Fibroblast of the aortic adventitia (primary cell): ENCODE results near the gene RABGAP1L. TPM values are rescaled to one million over a fixed set of nuclear protein-coding genes. Genes with fewer than 3 reads are reported as not detected.
"Not testable (repeated sequence)": the region's sequence is repeated elsewhere in the genome, so short reads cannot be mapped to it uniquely, and the experiment has no call there.

Experiments
- DNase-seq: peaks from one replicate; pipeline ENCODE4 v3.0.0-alpha.2; 2010; ENCODE audit warnings: low read depth
- H3K4me3 ChIP-seq: 2 replicates; pipeline ENCODE4 v1.5.1; 2011; ENCODE audit warnings: low read depth, mild to moderate bottlenecking, control low read depth, low read length, moderate library complexity
- total RNA-seq: library from RNA; depleted of rRNA; stranded (reverse); fragments of >200 nt; gene quantifications from 2 replicates; pipeline ENCODE4 v1.2.3, GENCODE V29; 2012; ENCODE audit warnings: low replicate concordance
- TF ChIP-seq, protein P1 (sequence below): IDR thresholded peaks from 2 replicates; pipeline ENCODE4 v1.5.1; 2011; ENCODE audit warnings: mild to moderate bottlenecking, low read length, control low read depth, inconsistent platforms; ENCODE audit not compliant: insufficient read depth

Gene RABGAP1L
- total RNA-seq, 1 donor = 39.9 TPM

DNA sequence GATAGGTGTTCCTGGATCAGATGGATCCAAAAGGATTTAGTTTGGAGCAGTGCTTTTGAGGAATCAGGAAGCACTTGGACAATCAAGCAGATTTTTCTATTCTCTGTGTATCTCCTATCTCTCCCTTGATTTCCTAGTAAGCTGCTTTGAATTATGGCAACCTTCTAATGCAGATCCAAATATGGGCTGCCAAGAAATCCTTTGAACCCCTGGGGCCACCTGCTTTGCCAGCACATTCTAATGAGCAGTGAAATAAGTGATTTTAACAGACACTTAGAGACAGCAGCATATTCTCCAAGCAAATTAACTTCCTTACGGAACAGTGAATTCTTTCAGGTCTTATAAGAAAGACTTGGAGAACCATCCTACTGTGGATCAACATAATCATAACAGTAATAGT lies 483.9 kb downstream of the RABGAP1L start:
- no peak overlapping the region for H3K4me3 ChIP-seq
- DNase-seq = no peak
- TF ChIP-seq, protein P1, sequence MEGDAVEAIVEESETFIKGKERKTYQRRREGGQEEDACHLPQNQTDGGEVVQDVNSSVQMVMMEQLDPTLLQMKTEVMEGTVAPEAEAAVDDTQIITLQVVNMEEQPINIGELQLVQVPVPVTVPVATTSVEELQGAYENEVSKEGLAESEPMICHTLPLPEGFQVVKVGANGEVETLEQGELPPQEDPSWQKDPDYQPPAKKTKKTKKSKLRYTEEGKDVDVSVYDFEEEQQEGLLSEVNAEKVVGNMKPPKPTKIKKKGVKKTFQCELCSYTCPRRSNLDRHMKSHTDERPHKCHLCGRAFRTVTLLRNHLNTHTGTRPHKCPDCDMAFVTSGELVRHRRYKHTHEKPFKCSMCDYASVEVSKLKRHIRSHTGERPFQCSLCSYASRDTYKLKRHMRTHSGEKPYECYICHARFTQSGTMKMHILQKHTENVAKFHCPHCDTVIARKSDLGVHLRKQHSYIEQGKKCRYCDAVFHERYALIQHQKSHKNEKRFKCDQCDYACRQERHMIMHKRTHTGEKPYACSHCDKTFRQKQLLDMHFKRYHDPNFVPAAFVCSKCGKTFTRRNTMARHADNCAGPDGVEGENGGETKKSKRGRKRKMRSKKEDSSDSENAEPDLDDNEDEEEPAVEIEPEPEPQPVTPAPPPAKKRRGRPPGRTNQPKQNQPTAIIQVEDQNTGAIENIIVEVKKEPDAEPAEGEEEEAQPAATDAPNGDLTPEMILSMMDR = no peak

DNA sequence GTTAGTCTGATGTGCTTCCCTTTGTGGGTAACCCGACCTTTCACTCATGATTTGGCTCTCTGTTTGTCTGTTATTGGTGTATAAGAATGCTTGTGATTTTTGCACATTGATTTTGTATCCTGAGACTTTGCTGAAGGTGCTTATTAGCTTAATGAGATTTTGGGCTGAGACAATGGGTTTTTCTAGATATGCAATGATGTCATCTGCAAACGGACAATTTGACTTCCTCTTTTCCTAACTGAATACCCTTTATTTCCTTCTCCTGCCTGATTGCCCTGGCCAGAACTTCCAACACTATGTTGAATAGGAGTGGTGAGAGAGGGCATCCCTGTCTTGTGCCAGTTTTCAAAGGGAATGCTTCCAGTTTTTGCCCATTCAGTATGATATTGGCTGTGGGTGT lies 490.3 kb downstream of the RABGAP1L start:
- H3K4me3 ChIP-seq, DNase-seq: not testable (repeated sequence)

GRCh38 chr1:174652569-174653280 lies 493.4 kb downstream of the RABGAP1L start:
- DNase-seq = no peak
- no peak overlapping the region for H3K4me3 ChIP-seq
- TF ChIP-seq, protein P1 = no peak

DNA sequence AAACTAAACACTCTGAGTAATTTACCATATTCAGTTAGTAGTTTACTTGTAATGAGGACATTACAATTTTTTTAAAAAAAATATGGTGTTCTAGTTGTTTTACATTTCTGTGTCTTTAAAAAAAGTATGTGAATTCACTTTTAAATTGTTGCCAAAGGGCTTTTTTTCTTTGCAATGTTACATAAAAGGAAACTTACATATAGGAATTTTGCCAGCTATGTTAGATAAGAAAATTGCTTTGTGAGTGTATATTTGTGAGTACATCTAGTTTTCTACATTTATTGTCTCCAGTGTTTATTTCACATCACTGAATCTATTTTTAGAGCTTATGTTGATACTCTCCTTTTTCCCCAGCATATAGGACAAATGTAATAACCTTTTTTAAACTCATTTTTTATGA lies 495.2 kb downstream of the RABGAP1L start:
- no peak overlapping the region for H3K4me3 ChIP-seq
- TF ChIP-seq, protein P1 = no peak
- DNase-seq = peak; percentile 2

- H3K4me3 ChIP-seq = no peak overlapping the region
- TF ChIP-seq, protein P1 = no peak
- no peak for DNase-seq
Measured at GRCh38 chr1:174656409-174657059, 497.2 kb downstream of the RABGAP1L start.

- TF ChIP-seq, protein P1 = no peak
Measured at GRCh38 chr1:174657411-174657810, 498.1 kb downstream of the RABGAP1L start.

GRCh38 chr1:174657893-174658292 lies 498.6 kb downstream of the RABGAP1L start:
- H3K4me3 ChIP-seq = no peak overlapping the region
- TF ChIP-seq, protein P1 = no peak
- DNase-seq = no peak

More at GRCh38 chr1:174657411-174657810, 498.1 kb downstream of the RABGAP1L start:
- no peak overlapping the region for H3K4me3 ChIP-seq
- peak; percentile 2 for DNase-seq
